SK-N-DZ (cell line): Measurements from ENCODE around the gene TET1.
A peak's percentile ranks its signal among the peaks of the same experiment; 100 is the strongest.
"Not testable (repeated sequence)": the region's sequence is repeated elsewhere in the genome, so short reads cannot be mapped to it uniquely, and the experiment has no call there.

Experiments used
- DNase-seq: peaks from one replicate; pipeline ENCODE4 v3.0.0-alpha.2; 2015; ENCODE audit warnings: low spot score

TET1 gene

GRCh38 chr10:68562661-68563570, 2.8 kb downstream of the TET1 start:
- DNase-seq: peak; percentile 51

DNA sequence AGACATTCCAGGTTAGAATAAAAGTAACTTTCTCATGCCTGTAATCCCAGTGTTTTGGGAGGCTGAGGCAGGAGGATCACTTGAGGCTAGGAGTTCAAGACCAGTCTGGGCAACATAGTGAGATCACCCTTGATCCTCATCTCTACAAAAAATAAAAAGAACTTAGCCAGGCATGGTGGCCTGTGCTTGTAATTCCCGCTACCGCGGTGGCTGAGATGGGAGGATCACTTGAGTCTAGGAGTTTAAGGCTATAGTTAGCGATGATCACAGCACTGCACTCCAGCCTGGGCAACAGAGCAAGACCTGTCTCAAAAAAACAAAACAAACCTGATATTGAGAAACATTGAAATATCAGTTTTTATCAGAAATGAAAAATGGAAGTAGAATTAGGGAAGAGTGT, 4.6 kb downstream of the TET1 start:
- no peak for DNase-seq

DNA sequence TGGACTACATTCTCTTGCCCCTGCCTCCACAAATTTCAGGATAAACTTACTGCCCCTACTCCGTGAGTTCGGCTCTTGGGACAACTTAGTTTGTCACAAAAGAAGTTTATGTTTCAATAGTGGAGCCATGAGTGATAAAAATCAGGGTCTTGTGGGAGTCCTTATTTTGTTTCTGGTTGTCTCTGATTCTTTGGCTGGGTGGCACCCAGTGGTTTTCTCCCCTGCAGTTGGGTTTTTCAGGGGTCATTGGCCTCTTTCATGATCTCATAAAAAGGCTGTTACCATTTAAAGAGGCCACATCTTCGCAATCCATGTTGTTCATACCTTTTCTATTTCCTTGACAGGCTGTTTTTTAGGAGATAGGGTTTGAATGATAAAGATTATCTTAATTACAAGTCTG, 5.5 kb downstream of the TET1 start:
- no peak for DNase-seq

- DNase-seq: no peak
Observed at GRCh38 chr10:68566351-68566750, 6.2 kb downstream of the TET1 start.

DNA sequence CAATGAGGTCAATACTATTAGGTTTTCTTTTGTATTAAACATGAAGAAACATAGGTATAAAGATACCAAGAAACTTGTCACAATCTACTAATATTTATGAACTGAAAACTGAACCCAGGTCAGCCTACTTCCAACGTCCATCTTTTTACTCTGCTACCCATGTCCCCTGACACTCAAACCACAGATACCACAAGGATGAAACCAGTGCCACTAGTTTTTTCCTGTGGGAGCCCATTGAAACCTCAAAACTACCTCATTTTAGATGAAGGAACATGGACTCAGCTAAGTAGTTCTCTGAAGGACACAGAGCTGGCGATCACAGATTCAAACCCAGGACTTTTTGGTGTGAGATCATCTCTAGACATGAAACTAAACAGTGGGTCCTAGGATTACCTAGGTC, 6.8 kb downstream of the TET1 start:
- no peak for DNase-seq

- no peak for DNase-seq
Observed at GRCh38 chr10:68572151-68572550, 12.0 kb downstream of the TET1 start.

GRCh38 chr10:68574051-68574450, 13.9 kb downstream of the TET1 start:
- DNase-seq: no peak

DNA sequence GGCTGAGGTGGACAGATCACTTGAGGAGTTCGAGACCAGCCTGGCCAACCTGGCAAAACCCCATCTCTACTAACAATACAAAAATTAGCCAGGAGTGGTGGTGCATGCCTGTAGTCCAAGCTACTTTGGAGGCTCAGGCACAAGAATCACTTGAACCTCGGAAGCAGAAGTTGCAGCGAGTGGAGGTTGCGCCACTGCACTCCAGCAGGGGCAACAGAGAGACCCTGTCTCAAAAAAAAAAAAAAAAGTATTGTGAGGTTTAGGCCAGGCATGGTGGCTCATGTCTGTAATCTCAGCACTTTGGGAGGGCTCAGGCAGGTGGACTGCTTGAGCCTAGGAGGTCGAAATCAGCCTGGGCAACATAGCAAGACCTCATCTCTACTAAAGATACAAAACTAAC, 16.0 kb downstream of the TET1 start:
- peak; percentile 28 for DNase-seq

- no peak for DNase-seq
Observed at GRCh38 chr10:68578974-68579373, 18.8 kb downstream of the TET1 start.

DNA sequence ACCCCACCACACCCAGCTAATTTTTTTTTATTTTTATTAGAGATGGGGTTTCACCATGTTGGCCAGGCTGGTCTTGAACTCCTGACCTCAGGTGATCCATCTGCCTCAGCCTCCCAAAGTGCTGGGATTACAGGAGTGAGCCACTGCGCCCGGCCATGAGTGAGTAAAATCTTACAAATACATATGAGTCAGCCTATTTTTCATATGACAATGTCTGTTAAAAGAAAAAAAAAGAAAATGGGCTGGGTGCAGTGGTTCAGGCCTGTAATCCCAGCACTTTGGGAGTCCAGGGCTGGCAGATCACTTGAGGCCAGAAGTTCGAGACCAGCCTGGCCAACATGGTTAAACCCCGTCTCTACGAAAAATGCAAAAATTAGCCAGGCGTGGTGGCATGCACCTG, 24.1 kb downstream of the TET1 start:
- DNase-seq: not testable (repeated sequence)

- no peak for DNase-seq
Observed at GRCh38 chr10:68586606-68587305, 26.6 kb downstream of the TET1 start.

- no peak for DNase-seq
Observed at GRCh38 chr10:68594405-68594804, 34.3 kb downstream of the TET1 start.

DNA sequence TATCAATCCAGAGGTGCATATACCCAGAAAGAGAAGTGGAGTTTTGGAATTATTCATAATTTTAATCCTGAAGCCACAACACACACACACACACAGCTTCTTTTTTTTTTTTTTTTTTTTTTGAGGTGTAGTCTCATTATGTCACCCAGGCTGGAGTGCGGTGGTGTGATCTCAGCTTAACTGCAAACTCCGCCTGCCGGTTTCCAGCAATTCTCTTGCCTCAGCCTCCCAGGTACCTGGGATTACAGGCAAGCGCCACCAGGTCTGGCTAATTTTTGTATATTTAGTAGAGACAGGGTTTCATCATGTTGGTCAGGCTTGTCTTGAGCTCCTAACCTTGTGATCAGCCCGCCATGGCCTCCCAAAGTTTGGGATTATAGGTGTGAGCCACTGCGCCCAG, 35.4 kb downstream of the TET1 start:
- no peak for DNase-seq

GRCh38 chr10:68597407-68597806, 37.3 kb downstream of the TET1 start:
- no peak for DNase-seq

GRCh38 chr10:68598978-68599770, 39.0 kb downstream of the TET1 start:
- peak; percentile 38 for DNase-seq

GRCh38 chr10:68599771-68600040, 39.6 kb downstream of the TET1 start:
- DNase-seq: no peak

DNA sequence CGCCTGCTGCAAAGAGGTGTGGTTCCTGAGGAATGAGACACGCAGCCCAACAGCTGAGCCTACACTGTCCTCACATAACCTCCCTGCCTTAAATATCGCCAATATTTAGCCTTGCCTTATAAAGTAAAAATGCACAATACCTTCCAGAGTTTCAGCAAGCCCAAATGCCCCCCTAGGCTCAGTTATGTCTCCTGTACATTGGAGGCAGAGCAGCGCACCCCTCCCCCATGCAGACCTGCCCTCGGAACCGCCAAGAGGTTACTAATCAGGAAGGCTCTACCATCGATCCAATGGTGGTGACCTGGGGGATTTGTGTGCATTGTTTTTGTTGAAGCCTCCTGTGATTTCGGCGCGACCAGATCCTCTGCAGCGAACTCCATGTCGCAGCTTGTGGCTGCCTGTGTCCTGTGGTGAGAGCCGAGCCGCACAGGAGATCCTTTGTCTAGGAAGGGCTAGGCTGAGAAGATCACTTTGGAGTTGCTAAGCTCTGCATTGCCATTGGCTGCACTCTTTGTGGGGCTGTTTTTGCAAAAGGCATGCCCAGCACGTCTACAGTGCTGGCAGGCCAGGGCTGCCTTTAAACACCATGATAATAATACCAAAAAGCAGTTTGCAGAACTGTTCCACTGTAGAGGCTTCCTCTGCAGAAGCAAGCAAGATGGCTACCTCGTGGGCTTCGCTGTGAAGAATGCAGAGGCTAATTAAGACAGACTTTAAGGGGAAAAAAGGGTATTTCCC, 40.1 kb downstream of the TET1 start:
- peak; percentile 93 for DNase-seq

- no peak for DNase-seq
Observed at GRCh38 chr10:68601501-68602265, 41.5 kb downstream of the TET1 start.

DNA sequence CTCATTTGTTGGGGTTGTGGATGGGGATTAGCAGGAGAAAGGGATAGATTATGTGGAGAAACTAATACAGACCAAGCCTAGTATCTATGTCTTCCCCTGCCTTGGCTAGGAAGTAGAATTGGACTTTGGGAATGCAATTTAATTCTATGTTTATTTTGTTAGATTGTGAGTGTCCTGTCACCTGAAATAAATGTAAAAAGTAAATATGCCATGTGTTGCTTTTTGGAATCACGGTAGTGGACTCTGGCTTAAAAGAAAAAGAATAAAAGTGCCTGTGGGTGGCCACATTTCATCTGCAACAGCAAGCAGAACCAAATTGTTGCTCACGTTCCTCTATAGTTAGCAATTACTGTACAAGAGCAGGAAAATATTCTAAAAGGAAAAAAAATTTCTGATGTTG, 42.3 kb downstream of the TET1 start:
- DNase-seq: no peak

DNA sequence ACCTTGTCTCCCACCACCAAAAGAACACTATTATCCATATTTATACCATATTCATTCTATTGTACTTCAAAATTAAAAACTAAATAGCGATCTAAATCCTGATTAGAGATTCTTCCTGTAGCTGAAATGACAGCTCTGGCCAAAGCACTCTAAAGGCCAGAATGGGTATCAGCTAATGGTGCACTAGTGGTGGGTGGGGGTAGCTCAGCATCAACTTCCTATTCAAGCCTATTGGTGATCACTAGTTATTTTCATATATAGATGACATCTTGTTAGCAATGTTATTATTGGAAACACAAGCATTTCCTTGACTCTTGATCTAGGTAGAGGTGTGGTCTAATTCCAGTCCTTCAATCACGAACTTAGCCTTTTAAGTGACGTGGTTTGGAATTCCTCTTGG, 43.6 kb downstream of the TET1 start:
- no peak for DNase-seq

DNA sequence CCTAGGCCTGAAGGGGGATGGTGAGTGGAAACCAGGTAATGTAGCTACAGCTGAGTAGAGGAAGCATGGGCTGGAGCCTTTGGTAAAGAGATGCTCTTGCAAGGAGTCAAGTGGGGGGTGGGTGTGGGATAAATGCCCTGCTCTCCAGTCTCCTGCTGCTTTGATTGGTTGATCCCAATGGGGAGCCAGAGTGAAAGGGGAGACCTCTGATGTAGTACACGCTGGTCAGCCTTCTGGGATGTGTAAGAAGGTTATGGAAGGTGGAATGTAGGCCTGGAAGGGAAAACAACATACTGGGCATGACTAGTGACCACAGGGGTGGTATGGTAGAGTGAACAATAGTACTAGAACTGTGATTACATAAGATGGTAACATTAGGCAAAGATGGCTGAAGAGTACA, 44.3 kb downstream of the TET1 start:
- DNase-seq: no peak
